Kidney (tissue), 14 donors: ENCODE measurements around the gene COL25A1. TPM values are rescaled to one million over a fixed set of nuclear protein-coding genes. Genes with fewer than 3 reads are reported as not detected.

Experiments used
- DNase-seq, 5 donors: peaks; one replicate each; pipeline ENCODE4 v3.0.0-alpha.2; 2013 to 2020
- FAIRE-seq: peaks from 2 replicates; lab custom pipeline; 2012; peaks lifted over from hg19 to GRCh38; lab: Jason Lieb, UNC
- H3K27ac ChIP-seq, 2 donors: one replicate each; pipeline ENCODE4 v1.7.0; 2013; ENCODE audit warnings: low read depth in 2 of 2, low read length in 2 of 2, inconsistent platforms in 1 of 2
- H3K27me3 ChIP-seq: one replicate; pipeline ENCODE4 v1.7.1; 2013; ENCODE audit warnings: low read length, inconsistent platforms; ENCODE audit not compliant: control insufficient read depth, insufficient read depth
- H3K36me3 ChIP-seq, 3 donors: one replicate each; pipeline versions ENCODE4 v1.7.0 to v1.7.1; 2013; ENCODE audit warnings: low read length in 3 of 3, control low read depth in 1 of 3, inconsistent platforms in 1 of 3; ENCODE audit not compliant: insufficient read depth in 3 of 3, control insufficient read depth in 2 of 3
- H3K4me1 ChIP-seq, 3 donors: one replicate each; pipeline versions ENCODE4 v1.7.0 to v1.7.1; 2013; ENCODE audit warnings: low read length in 3 of 3, inconsistent platforms in 1 of 3, low read depth in 1 of 3; ENCODE audit not compliant: control insufficient read depth in 2 of 3, insufficient read depth in 2 of 3
- H3K4me3 ChIP-seq, 3 donors: one replicate each; pipeline versions ENCODE4 v1.7.0 to v1.8.1; 2013; ENCODE audit warnings: low read length in 3 of 3, control low read depth in 1 of 3, inconsistent platforms in 1 of 3
- H3K9ac ChIP-seq, 3 donors: one replicate each; pipeline versions ENCODE4 v1.7.0 to v1.7.1; 2013; ENCODE audit warnings: low read length in 3 of 3, control low read depth in 1 of 3, inconsistent platforms in 1 of 3
- H3K9me3 ChIP-seq, 3 donors: one replicate each; pipeline versions ENCODE4 v1.7.0 to v1.7.1; 2013; ENCODE audit warnings: low read length in 3 of 3, control low read depth in 1 of 3, inconsistent platforms in 1 of 3; ENCODE audit not compliant: control insufficient read depth in 2 of 3, insufficient read depth in 1 of 3
- CTCF ChIP-seq: IDR thresholded peaks from 3 replicates; pipeline ENCODE4 v1.5.1; 2012; ENCODE audit warnings: mild to moderate bottlenecking, moderate library complexity, borderline replicate concordance; ENCODE audit not compliant: insufficient read depth; ENCODE audit errors: extremely low read depth
- intact Hi-C: fragments of 100-400 bp; cut with DNase I; formaldehyde crosslinking; loops from one replicate; pipeline ENCODE4 v1.11.1; 2022
- polyA plus RNA-seq: library from polyadenylated mRNA; stranded (reverse); fragments of 350-450 nt; fragmentation: Illumina TruSeq; extraction: RNeasy Lipid Tissue Mini Kit (QIAGEN cat#74804); gene quantifications from one replicate; pipeline ENCODE4 v1.2.3, GENCODE V29; 2014; ENCODE audit warnings: low read depth, low replicate concordance; ENCODE audit not compliant: insufficient read depth
- total RNA-seq: library from RNA; stranded (reverse); fragmentation: NEBNext Ultra II Directional; extraction: Animal tissue kit (Norgen Biotek cat#: 25700); gene quantifications from one replicate; pipeline ENCODE4 v1.2.1, GENCODE V29; 2021
- donor health status: control.
- donor health status: control.
- donor health status: control.
- donor health status: control.
- donor health status: control.
- donor health status: DM: yes; HTN: yes; CAD: no.
- donor health status: Normal renal cell carcinoma (clear cell type).

The COL25A1 gene
- total and polyA plus RNA-seq, 2 donors from 2014 or later = 0.52 to 2.3 TPM

GRCh38 chr4:109049926-109050325, 252.5 kb downstream of the COL25A1 start:
- intact Hi-C loops = no loop called here
- H3K9ac ChIP-seq = no peak overlapping the region
- no peak for FAIRE-seq
- DNase-seq = no peak
- no peaks in the 10 kb centered on the region for H3K36me3 ChIP-seq
- H3K4me1 ChIP-seq = no peaks in the 10 kb centered on the region
- no peaks in the 10 kb centered on the region for H3K9me3 ChIP-seq
- no peak overlapping the region for H3K4me3 ChIP-seq
- TF ChIP-seq CTCF = no peak
- H3K27me3 ChIP-seq = no peaks in the 10 kb centered on the region
- no peak overlapping the region for H3K27ac ChIP-seq

- H3K4me1 ChIP-seq = no peaks in the 10 kb centered on the region
- no peak overlapping the region for H3K27ac ChIP-seq
- peak overlapping the region in 2 of 3 donors; percentile 10 to 54 for H3K4me3 ChIP-seq
- no peak for TF ChIP-seq CTCF
- FAIRE-seq (no peak), DNase-seq (peak in 1 of 5 donors; percentile 64)
- H3K36me3 ChIP-seq = no peaks in the 10 kb centered on the region
- intact Hi-C loops = no loop called here
- no peak overlapping the region for H3K9ac ChIP-seq
- H3K9me3 ChIP-seq = no peaks in the 10 kb centered on the region
- H3K27me3 ChIP-seq = no peaks in the 10 kb centered on the region
Measured at GRCh38 chr4:109046471-109047201, 255.8 kb downstream of the COL25A1 start.

GRCh38 chr4:109044431-109044830, 258.0 kb downstream of the COL25A1 start:
- H3K36me3 ChIP-seq = no peaks in the 10 kb centered on the region
- TF ChIP-seq CTCF = no peak
- H3K4me3 ChIP-seq = no peak overlapping the region
- H3K27ac ChIP-seq = no peak overlapping the region
- H3K9me3 ChIP-seq = no peaks in the 10 kb centered on the region
- no peaks in the 10 kb centered on the region for H3K27me3 ChIP-seq
- no peak for DNase-seq
- no peak overlapping the region for H3K9ac ChIP-seq
- intact Hi-C loops = no loop called here
- no peak for FAIRE-seq
- H3K4me1 ChIP-seq = no peaks in the 10 kb centered on the region
